G401.6 (cell line): ENCODE data around the gene RNASE1.
"Not testable (repeated sequence)": the region's sequence is repeated elsewhere in the genome, so short reads cannot be mapped to it uniquely, and the experiment has no call there.

Source experiments
- FAIRE-seq: peaks from 2 replicates; lab custom pipeline; 2012; peaks lifted over from hg19 to GRCh38; lab: Jason Lieb, UNC

The RNASE1 gene

GRCh38 chr14:20802341-20803084 is at the start of gene RNASE1:
Gene RNASE1, minus strand, starts transcription at chr14:20802844. Its CDS starts 776 bp downstream, at chr14:20802068.
- no peak for FAIRE-seq

- no peak for FAIRE-seq
Measured at GRCh38 chr14:20848955-20849570, 46.4 kb upstream of the RNASE1 start.

GRCh38 chr14:20848316-20848954 is 45.8 kb upstream of the RNASE1 start:
- FAIRE-seq, result no peak

- FAIRE-seq, result no peak
Measured at GRCh38 chr14:20846560-20846959, 43.9 kb upstream of the RNASE1 start.

GRCh38 chr14:20841096-20841495 is 38.5 kb upstream of the RNASE1 start:
- no peak for FAIRE-seq

- no peak for FAIRE-seq
Measured at GRCh38 chr14:20837831-20838230, 35.2 kb upstream of the RNASE1 start.

GRCh38 chr14:20836668-20837338 is 34.2 kb upstream of the RNASE1 start:
- no peak for FAIRE-seq

GRCh38 chr14:20834899-20835298 is 32.3 kb upstream of the RNASE1 start:
- no peak for FAIRE-seq

- FAIRE-seq, result no peak
Measured at GRCh38 chr14:20830831-20831230, 28.2 kb upstream of the RNASE1 start.

- FAIRE-seq, result not testable (repeated sequence)
Measured at GRCh38 chr14:20828024-20828694, 25.5 kb upstream of the RNASE1 start.

GRCh38 chr14:20827326-20827725 is 24.7 kb upstream of the RNASE1 start:
- no peak for FAIRE-seq

GRCh38 chr14:20826666-20827065 is 24.0 kb upstream of the RNASE1 start:
- not testable (repeated sequence) for FAIRE-seq

GRCh38 chr14:20823859-20824258 is 21.2 kb upstream of the RNASE1 start:
- FAIRE-seq, result no peak

- FAIRE-seq, result not testable (repeated sequence)
Measured at GRCh38 chr14:20821521-20822108, 19.0 kb upstream of the RNASE1 start.

GRCh38 chr14:20820063-20820904 is 17.6 kb upstream of the RNASE1 start:
- FAIRE-seq, result no peak

- no peak for FAIRE-seq
Measured at GRCh38 chr14:20818861-20819260, 16.2 kb upstream of the RNASE1 start.

- FAIRE-seq, result not testable (repeated sequence)
Measured at GRCh38 chr14:20815946-20816345, 13.3 kb upstream of the RNASE1 start.

GRCh38 chr14:20811986-20812975 is 9.6 kb upstream of the RNASE1 start:
- no peak for FAIRE-seq

- FAIRE-seq, result no peak
Measured at GRCh38 chr14:20809917-20810316, 7.3 kb upstream of the RNASE1 start.

GRCh38 chr14:20808162-20808483 is 5.5 kb upstream of the RNASE1 start:
- FAIRE-seq, result no peak
